CD4-positive, alpha-beta T cell treated with Interleukin-2 at 100 ng/mL for 4 hours (primary cell): ENCODE data around the gene GPRIN3.
"Not testable (repeated sequence)": the region's sequence is repeated elsewhere in the genome, so short reads cannot be mapped to it uniquely, and the experiment has no call there.

Source experiments
- DNase-seq: peaks from one replicate; pipeline ENCODE4 v3.0.0-alpha.2; 2020; ENCODE audit warnings: low spot score

The GPRIN3 gene

GRCh38 chr4:89257376-89257775 lies 50.2 kb downstream of the GPRIN3 start:
- DNase-seq, result no peak

- no peak for DNase-seq
Observed at GRCh38 chr4:89256203-89256800, 51.3 kb downstream of the GPRIN3 start.

- peak; percentile 51 for DNase-seq
Observed at GRCh38 chr4:89254847-89255246, 52.8 kb downstream of the GPRIN3 start.

- not testable (repeated sequence) for DNase-seq
Observed at GRCh38 chr4:89254347-89254746, 53.3 kb downstream of the GPRIN3 start.

- DNase-seq, result no peak
Observed at GRCh38 chr4:89253935-89254334, 53.7 kb downstream of the GPRIN3 start.

- no peak for DNase-seq
Observed at GRCh38 chr4:89253311-89253710, 54.3 kb downstream of the GPRIN3 start.

GRCh38 chr4:89251396-89251795 lies 56.2 kb downstream of the GPRIN3 start:
- DNase-seq, result no peak

- DNase-seq, result no peak
Observed at GRCh38 chr4:89249716-89250361, 57.8 kb downstream of the GPRIN3 start.

- no peak for DNase-seq
Observed at GRCh38 chr4:89249313-89249712, 58.3 kb downstream of the GPRIN3 start.

GRCh38 chr4:89248879-89249281 lies 58.7 kb downstream of the GPRIN3 start:
- no peak for DNase-seq

- no peak for DNase-seq
Observed at GRCh38 chr4:89247951-89248350, 59.6 kb downstream of the GPRIN3 start.

- no peak for DNase-seq
Observed at GRCh38 chr4:89245459-89245858, 62.1 kb downstream of the GPRIN3 start.

- DNase-seq, result peak; percentile 53
Observed at GRCh38 chr4:89243733-89244252, 63.8 kb downstream of the GPRIN3 start.

- DNase-seq, result peak; percentile 81
Observed at GRCh38 chr4:89242864-89243732, 64.5 kb downstream of the GPRIN3 start.

- no peak for DNase-seq
Observed at GRCh38 chr4:89242216-89242615, 65.4 kb downstream of the GPRIN3 start.

- DNase-seq, result no peak
Observed at GRCh38 chr4:89230271-89230670, 77.3 kb downstream of the GPRIN3 start.

GRCh38 chr4:89226665-89227574 lies 80.7 kb downstream of the GPRIN3 start:
- peak; percentile 86 for DNase-seq

GRCh38 chr4:89222170-89222569 lies 85.4 kb downstream of the GPRIN3 start:
- DNase-seq, result no peak

- no peak for DNase-seq
Observed at GRCh38 chr4:89221167-89221867, 86.3 kb downstream of the GPRIN3 start.

- no peak for DNase-seq
Observed at GRCh38 chr4:89218587-89218986, 89.0 kb downstream of the GPRIN3 start.

- no peak for DNase-seq
Observed at GRCh38 chr4:89217604-89218003, 90.0 kb downstream of the GPRIN3 start.
